GM21447 (cell line): Measurements from ENCODE around the gene POLD4.

Experiments
- ATAC-seq: cut with Tn5 transposase; IDR thresholded peaks from one replicate; pipeline ENCODE4 v1.9.1; 2021; ENCODE audit not compliant: unreplicated experiment

Gene POLD4

DNA sequence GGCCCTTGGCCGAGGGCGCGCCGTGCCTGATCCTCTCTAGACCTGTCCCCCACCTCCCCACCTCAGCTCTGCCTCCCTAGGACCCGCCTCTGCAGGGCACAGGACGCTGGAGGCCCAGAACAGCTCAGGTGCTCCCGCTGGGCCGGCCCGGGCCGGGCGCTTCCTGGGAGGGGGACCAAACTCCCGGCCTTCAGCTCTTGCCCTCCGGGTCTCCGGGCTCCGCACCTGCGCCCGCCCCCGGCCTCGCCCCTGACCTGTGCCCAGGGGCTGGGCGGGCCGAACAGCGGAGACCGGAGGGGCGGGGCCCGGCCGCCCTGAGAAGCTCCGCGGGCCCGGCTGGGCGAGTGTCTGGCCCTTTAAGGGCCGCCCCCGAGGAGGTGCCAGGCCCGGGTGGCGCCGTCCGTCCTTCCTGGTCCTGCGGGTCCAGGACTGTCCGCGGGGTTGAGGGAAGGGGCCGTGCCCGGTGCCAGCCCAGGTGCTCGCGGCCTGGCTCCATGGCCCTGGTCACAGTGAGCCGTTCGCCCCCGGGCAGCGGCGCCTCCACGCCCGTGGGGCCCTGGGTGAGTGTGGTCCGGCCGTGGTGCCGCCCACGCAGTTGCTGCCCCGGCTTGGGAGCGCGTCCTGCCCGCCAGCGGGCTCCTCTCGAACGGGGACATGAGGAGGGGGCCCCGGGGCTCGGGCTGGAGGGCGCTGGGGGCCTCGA lies 50.1 kb downstream of the POLD4 start, which contains the start of gene SSH3:
Gene SSH3, plus strand, starts transcription at position 399 of the 703 bp plus-strand sequence. Its CDS starts 96 bp downstream, at position 495.
- no peak for ATAC-seq

DNA sequence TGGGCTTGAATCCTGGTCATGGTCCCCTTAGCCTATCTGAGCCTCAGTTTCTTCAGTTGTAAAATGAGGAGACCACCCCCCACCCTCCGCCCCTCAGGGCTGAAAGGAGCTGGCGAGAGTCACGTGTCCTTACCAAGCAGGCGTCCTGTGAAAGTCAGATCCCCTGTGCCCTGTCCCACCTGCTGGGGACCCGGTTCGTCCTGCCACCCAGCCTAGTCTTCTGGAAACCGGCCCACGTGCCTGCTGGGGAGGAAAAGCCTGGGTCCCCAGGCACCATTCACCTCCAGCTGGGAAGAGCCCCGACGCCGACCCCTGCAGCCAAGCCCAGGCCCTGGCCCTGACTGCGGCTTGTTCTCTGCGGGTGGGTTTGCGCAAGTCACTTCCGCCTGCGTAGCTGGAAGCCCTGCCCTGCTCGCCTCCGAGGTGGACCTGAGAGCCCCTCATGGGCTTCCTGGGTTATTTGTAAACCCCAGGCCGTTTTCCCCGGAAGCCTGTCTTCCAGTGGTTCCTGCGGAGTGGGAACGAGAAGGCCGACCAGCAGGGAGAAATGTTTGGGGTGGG lies 50.7 kb downstream of the POLD4 start:
- ATAC-seq, result no peak

DNA sequence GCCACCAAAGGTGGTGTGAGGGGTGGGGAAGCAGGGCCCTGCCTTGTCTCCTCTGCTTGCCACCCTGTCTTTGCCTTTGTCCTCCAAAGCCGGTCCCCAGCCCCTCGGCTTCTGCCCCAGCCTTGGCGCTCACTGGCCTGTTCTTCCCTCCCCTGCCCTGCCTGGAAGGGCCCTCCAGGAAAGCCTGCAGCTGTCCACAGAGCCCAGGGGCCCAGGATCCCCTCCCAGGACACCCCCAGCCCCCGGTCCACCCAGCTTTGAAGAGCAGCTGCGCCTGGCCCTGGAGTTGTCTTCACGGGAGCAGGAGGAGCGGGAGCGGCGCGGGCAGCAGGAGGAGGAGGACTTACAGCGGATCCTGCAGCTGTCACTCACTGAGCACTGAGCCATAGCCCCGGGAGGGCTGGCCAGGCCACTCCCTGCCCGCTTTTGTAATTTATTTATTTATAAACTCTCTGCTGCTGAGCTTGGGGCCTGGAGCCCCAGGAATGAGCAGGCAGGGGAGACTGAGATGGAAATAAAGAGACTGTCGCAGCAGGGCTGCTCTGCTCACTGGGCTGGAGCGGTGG lies 51.3 kb downstream of the POLD4 start:
- no peak for ATAC-seq

DNA sequence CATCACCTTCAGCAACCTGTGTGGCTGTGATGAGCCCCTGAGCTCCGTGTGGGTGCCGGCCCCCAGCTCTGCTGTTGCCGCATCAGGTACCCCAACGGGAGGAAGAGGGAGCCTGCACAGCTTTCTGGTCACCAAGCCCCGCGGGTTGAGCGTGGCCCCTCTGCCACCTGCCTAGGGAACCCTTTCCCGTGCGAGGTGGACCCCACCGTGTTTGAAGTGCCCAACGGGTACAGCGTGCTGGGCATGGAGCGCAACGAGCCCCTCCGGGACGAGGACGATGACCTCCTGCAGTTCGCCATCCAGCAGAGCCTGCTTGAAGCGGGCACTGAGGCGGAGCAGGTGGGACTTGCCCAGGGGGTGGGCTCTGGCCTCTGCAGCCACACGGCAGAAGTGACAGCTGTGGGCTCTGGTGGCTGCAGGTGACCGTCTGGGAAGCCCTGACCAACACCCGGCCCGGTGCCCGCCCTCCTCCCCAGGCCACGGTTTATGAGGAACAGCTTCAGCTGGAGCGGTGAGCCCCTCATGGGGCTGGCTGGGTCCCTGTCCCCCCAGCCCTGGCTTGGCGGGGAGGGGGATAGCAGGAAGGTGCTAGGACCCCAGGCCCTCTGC lies 51.9 kb downstream of the POLD4 start:
- ATAC-seq, result no peak
